Measurements from ENCODE around the gene SLC50A1. TPM values are rescaled to one million over a fixed set of nuclear protein-coding genes. Genes with fewer than 3 reads are reported as not detected.
A peak's percentile ranks its signal among the peaks of the same experiment; 100 is the strongest.
"Not testable (repeated sequence)": the region's sequence is repeated elsewhere in the genome, so short reads cannot be mapped to it uniquely, and the experiment has no call there.

SLC50A1 gene
- total and polyA plus RNA-seq, 4 donors = 12.7 to 23.3 (median 18.2) TPM

DNA sequence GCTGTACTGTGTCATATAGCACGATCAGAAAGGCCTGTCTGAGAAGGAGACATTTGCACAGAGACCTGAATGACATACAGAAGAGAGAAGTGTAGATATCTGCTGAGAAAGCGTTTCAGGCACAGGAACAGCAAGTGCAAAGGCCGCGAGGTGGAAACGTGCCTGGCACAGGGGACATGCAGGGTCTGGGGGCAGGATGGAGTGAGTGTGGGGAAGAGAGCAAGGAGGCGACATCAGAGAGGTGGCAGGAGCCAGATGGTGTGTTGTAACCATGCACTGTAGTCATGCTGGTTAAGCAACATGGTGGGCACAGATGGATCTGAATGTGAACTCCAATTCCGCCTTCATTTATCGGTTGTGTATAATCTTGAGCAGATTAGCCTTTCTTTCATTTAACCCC is 24.5 kb downstream of the SLC50A1 start:
- Histone ChIP-seq H3K36me3 (ENCODE audit: control insufficient read depth in 4 of 4, insufficient read depth in 3 of 4, low read depth in 1 of 4, low read length in 3 of 4) (no peaks in the 10 kb centered on the region), H3K9me3 (ENCODE audit: control insufficient read depth in 4 of 4, low read length in 3 of 4) (no peaks in the 10 kb centered on the region), H3K4me3 (ENCODE audit: low read depth in 1 of 3, low read length in 3 of 3) (no peak overlapping the region), H3K27me3 (ENCODE audit: control insufficient read depth in 4 of 4, insufficient read depth in 4 of 4, low read length in 3 of 4) (no peaks in the 10 kb centered on the region), H3K27ac (ENCODE audit: low read depth in 1 of 2, low read length in 2 of 2) (no peak overlapping the region), H3K4me1 (ENCODE audit: control insufficient read depth in 4 of 4, insufficient read depth in 4 of 4, low read length in 3 of 4) (no peaks in the 10 kb centered on the region), H3K9ac (ENCODE audit: low read depth in 1 of 2, low read length in 2 of 2) (no peak overlapping the region)
- DNase-seq (ENCODE audit: low spot score) = no peak
- WGBS = 82% methylated on average over 8 of the region's 8 CpGs
- TF ChIP-seq JUND (IDR thresholded peaks at IDR 0.05) = no peak
- no peak for TF ChIP-seq YY1 (IDR thresholded peaks at IDR 0.05)
- no peak for TF ChIP-seq HNF4A (conservative IDR thresholded peaks at IDR 0.05)
- TF ChIP-seq FOXA1 (IDR thresholded peaks at IDR 0.05) = no peak
- no peak for TF ChIP-seq SP1 (IDR thresholded peaks at IDR 0.05)
- TF ChIP-seq, protein P1, sequence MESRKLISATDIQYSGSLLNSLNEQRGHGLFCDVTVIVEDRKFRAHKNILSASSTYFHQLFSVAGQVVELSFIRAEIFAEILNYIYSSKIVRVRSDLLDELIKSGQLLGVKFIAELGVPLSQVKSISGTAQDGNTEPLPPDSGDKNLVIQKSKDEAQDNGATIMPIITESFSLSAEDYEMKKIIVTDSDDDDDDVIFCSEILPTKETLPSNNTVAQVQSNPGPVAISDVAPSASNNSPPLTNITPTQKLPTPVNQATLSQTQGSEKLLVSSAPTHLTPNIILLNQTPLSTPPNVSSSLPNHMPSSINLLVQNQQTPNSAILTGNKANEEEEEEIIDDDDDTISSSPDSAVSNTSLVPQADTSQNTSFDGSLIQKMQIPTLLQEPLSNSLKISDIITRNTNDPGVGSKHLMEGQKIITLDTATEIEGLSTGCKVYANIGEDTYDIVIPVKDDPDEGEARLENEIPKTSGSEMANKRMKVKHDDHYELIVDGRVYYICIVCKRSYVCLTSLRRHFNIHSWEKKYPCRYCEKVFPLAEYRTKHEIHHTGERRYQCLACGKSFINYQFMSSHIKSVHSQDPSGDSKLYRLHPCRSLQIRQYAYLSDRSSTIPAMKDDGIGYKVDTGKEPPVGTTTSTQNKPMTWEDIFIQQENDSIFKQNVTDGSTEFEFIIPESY (IDR thresholded peaks at IDR 0.05) = no peak
- no peak for TF ChIP-seq RAD21 (IDR thresholded peaks at IDR 0.05)

DNA sequence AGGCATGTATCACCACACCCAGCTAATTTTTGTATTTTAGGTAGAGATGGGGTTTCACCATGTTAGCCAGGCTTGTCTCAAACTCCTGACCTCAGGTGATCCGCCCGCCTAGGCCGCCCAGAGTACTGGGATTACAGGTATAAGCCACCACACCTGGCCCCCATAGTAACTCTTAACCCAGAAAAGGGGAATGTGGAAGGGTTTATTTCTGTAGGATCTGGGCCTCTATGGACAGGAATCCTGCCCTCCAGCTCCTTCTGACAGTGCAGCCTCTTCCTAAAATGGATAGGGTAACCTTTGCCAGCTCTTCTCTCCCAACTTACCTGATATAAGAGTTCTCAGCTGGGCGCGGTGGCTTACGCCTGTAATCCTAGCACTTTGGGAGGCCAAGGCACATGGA is 27.0 kb downstream of the SLC50A1 start:
- not testable (repeated sequence) for H3K9me3 ChIP-seq (ENCODE audit: control insufficient read depth in 4 of 4, low read length in 3 of 4); H3K27me3 ChIP-seq (ENCODE audit: control insufficient read depth in 4 of 4, insufficient read depth in 4 of 4, low read length in 3 of 4); H3K4me3 ChIP-seq (ENCODE audit: low read depth in 1 of 3, low read length in 3 of 3); DNase-seq (ENCODE audit: low spot score); H3K36me3 ChIP-seq (ENCODE audit: control insufficient read depth in 4 of 4, insufficient read depth in 3 of 4, low read depth in 1 of 4, low read length in 3 of 4); H3K27ac ChIP-seq (ENCODE audit: low read depth in 1 of 2, low read length in 2 of 2); H3K4me1 ChIP-seq (ENCODE audit: control insufficient read depth in 4 of 4, insufficient read depth in 4 of 4, low read length in 3 of 4); H3K9ac ChIP-seq (ENCODE audit: low read depth in 1 of 2, low read length in 2 of 2)
- WGBS = 97% methylated on average over 6 of the region's 6 CpGs

DNA sequence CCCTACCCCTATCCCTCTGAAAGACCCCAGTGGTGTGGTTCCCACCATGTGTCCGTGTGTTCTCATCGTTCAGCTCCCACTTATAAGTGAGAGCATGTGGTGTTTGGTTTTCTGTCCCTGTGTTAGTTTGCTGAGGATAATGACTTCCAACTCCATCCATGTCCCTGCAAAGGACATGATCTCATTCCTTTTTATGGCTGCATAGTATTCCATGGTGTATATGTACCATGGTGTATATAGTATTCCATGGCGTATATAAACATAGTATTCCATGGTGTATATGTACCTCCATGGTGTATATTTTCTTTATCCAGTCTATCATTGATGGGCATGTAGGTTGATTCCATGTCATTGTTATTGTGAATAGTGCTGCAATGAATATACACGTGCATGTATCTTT is 28.1 kb downstream of the SLC50A1 start:
- not testable (repeated sequence) for H3K9ac ChIP-seq (ENCODE audit: low read depth in 1 of 2, low read length in 2 of 2); DNase-seq (ENCODE audit: low spot score); H3K27ac ChIP-seq (ENCODE audit: low read depth in 1 of 2, low read length in 2 of 2); H3K36me3 ChIP-seq (ENCODE audit: control insufficient read depth in 4 of 4, insufficient read depth in 3 of 4, low read depth in 1 of 4, low read length in 3 of 4); H3K9me3 ChIP-seq (ENCODE audit: control insufficient read depth in 4 of 4, low read length in 3 of 4); H3K4me3 ChIP-seq (ENCODE audit: low read depth in 1 of 3, low read length in 3 of 3); H3K27me3 ChIP-seq (ENCODE audit: control insufficient read depth in 4 of 4, insufficient read depth in 4 of 4, low read length in 3 of 4)
- WGBS = 97% methylated on average over 4 of the region's 4 CpGs
- H3K4me1 ChIP-seq (ENCODE audit: control insufficient read depth in 4 of 4, insufficient read depth in 4 of 4, low read length in 3 of 4) = peaks cover 0 to 11% (median 8%) of the 10 kb centered on the region in 4 donors

DNA sequence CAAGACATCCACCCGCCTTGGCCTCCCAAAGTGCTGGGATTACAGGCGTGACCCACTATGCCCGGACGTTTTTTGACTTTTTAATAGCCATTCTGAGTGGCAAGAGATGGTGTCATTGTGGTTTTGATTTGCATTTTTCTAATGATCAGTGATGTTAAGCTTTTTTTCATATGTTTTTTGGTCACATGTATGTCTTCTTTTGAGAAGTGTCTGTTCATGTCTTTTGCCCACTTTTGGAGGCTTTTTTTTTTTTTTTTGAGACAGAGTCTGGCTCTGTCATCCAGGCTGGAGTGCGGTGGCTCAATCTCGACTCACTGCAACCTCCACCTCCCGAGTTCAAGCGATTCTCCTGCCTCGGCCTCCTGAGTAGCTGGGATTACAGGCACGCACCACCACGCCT is 29.0 kb downstream of the SLC50A1 start:
- not testable (repeated sequence) for H3K27ac ChIP-seq (ENCODE audit: low read depth in 1 of 2, low read length in 2 of 2); DNase-seq (ENCODE audit: low spot score); H3K9me3 ChIP-seq (ENCODE audit: control insufficient read depth in 4 of 4, low read length in 3 of 4); H3K9ac ChIP-seq (ENCODE audit: low read depth in 1 of 2, low read length in 2 of 2); H3K27me3 ChIP-seq (ENCODE audit: control insufficient read depth in 4 of 4, insufficient read depth in 4 of 4, low read length in 3 of 4); H3K36me3 ChIP-seq (ENCODE audit: control insufficient read depth in 4 of 4, insufficient read depth in 3 of 4, low read depth in 1 of 4, low read length in 3 of 4); H3K4me3 ChIP-seq (ENCODE audit: low read depth in 1 of 3, low read length in 3 of 3)
- WGBS = 92% methylated on average over 11 of the region's 11 CpGs
- H3K4me1 ChIP-seq (ENCODE audit: control insufficient read depth in 4 of 4, insufficient read depth in 4 of 4, low read length in 3 of 4) = peaks cover 0 to 11% (median 8%) of the 10 kb centered on the region in 4 donors

DNA sequence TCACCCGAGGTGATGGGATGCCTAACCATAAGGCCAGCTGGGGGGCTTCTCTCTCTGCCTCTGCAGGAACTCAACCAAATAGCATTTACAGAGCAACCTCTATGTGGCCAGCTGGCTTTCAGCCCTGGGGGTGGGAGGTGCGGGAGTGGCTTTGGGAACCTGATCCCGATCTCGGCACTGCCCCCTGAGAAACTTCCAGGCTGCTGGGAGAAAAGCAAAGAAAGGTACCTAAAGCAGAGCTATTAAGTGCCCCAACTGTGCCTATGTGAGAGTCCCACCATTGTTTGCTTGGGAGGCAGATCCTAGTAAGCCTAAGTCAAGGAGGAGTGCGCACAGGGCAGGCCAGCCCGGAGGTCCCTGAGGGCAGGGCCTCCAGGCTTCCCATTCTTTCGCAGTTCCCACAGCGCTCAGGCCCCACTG is 30.4 kb downstream of the SLC50A1 start:
- no peak overlapping the region for H3K4me3 ChIP-seq (ENCODE audit: low read depth in 1 of 3, low read length in 3 of 3)
- 73% methylated on average over 8 of the region's 8 CpGs for WGBS
- TF ChIP-seq NR2F2 (IDR thresholded peaks at IDR 0.05) = peak; percentile 14
- TF ChIP-seq TAF1 (conservative IDR thresholded peaks at IDR 0.05) = no peak
- no peak for TF ChIP-seq FOXA2 (IDR thresholded peaks at IDR 0.05)
- TF ChIP-seq, protein P2, sequence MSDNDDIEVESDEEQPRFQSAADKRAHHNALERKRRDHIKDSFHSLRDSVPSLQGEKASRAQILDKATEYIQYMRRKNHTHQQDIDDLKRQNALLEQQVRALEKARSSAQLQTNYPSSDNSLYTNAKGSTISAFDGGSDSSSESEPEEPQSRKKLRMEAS (IDR thresholded peaks at IDR 0.05) = no peak
- TF ChIP-seq, protein P3, sequence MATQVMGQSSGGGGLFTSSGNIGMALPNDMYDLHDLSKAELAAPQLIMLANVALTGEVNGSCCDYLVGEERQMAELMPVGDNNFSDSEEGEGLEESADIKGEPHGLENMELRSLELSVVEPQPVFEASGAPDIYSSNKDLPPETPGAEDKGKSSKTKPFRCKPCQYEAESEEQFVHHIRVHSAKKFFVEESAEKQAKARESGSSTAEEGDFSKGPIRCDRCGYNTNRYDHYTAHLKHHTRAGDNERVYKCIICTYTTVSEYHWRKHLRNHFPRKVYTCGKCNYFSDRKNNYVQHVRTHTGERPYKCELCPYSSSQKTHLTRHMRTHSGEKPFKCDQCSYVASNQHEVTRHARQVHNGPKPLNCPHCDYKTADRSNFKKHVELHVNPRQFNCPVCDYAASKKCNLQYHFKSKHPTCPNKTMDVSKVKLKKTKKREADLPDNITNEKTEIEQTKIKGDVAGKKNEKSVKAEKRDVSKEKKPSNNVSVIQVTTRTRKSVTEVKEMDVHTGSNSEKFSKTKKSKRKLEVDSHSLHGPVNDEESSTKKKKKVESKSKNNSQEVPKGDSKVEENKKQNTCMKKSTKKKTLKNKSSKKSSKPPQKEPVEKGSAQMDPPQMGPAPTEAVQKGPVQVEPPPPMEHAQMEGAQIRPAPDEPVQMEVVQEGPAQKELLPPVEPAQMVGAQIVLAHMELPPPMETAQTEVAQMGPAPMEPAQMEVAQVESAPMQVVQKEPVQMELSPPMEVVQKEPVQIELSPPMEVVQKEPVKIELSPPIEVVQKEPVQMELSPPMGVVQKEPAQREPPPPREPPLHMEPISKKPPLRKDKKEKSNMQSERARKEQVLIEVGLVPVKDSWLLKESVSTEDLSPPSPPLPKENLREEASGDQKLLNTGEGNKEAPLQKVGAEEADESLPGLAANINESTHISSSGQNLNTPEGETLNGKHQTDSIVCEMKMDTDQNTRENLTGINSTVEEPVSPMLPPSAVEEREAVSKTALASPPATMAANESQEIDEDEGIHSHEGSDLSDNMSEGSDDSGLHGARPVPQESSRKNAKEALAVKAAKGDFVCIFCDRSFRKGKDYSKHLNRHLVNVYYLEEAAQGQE (IDR thresholded peaks at IDR 0.05) = no peak
- no peaks in the 10 kb centered on the region for H3K27me3 ChIP-seq (ENCODE audit: control insufficient read depth in 4 of 4, insufficient read depth in 4 of 4, low read length in 3 of 4)
- H3K27ac ChIP-seq (ENCODE audit: low read depth in 1 of 2, low read length in 2 of 2) = peak overlapping the region; percentile 42 to 45
- no peak for DNase-seq (ENCODE audit: low spot score)
- no peaks in the 10 kb centered on the region for H3K9me3 ChIP-seq (ENCODE audit: control insufficient read depth in 4 of 4, low read length in 3 of 4)
- peaks cover 0 to 11% (median 5%) of the 10 kb centered on the region in 4 donors for H3K36me3 ChIP-seq (ENCODE audit: control insufficient read depth in 4 of 4, insufficient read depth in 3 of 4, low read depth in 1 of 4, low read length in 3 of 4)
- peaks cover 0 to 11% (median 8%) of the 10 kb centered on the region in 4 donors for H3K4me1 ChIP-seq (ENCODE audit: control insufficient read depth in 4 of 4, insufficient read depth in 4 of 4, low read length in 3 of 4)
- H3K9ac ChIP-seq (ENCODE audit: low read depth in 1 of 2, low read length in 2 of 2) = no peak overlapping the region

Measured in liver (tissue), 9 donors.